ENCODE data around the gene ZNF275.

The ZNF275 gene

GRCh38 chrX:153343674-153344073 is 9.7 kb downstream of the ZNF275 start (continued):
- TF ChIP-seq POU6F1 (CRISPR knock-in tag; IDR thresholded peaks at IDR 0.05; ENCODE audit: borderline replicate concordance, low read depth), result no peak
- no peak for TF ChIP-seq TOX (CRISPR knock-in tag; IDR thresholded peaks at IDR 0.05; ENCODE audit: borderline replicate concordance)
- no peak for TF ChIP-seq CSDC2 (CRISPR knock-in tag; IDR thresholded peaks at IDR 0.05)
- TF ChIP-seq ISL1 (CRISPR knock-in tag; IDR thresholded peaks at IDR 0.05), result no peak

GRCh38 chrX:153347530-153347929 is 13.6 kb downstream of the ZNF275 start:
- TF ChIP-seq ESRRG (CRISPR knock-in tag; IDR thresholded peaks at IDR 0.05), result no peak
- no peak for TF ChIP-seq ZFP30 (CRISPR knock-in tag; IDR thresholded peaks at IDR 0.05)
- no peak for TF ChIP-seq RARB (CRISPR knock-in tag; IDR thresholded peaks at IDR 0.05)
- no peak for TF ChIP-seq BACH2 (CRISPR knock-in tag; IDR thresholded peaks at IDR 0.05; ENCODE audit: borderline replicate concordance)
- no peak for TF ChIP-seq ARNTL (CRISPR knock-in tag; IDR thresholded peaks at IDR 0.05; ENCODE audit: borderline replicate concordance, low read depth)
- TF ChIP-seq ZNF70 (CRISPR knock-in tag; IDR thresholded peaks at IDR 0.05), result no peak
- no peak for TF ChIP-seq ZFP3 (CRISPR knock-in tag; IDR thresholded peaks at IDR 0.05)
- no peak for TF ChIP-seq SNAI2 (CRISPR knock-in tag; IDR thresholded peaks at IDR 0.05)
- TF ChIP-seq PATZ1 (CRISPR knock-in tag; IDR thresholded peaks at IDR 0.05; ENCODE audit: borderline replicate concordance), result no peak
- no peak for TF ChIP-seq ZNF8 (CRISPR knock-in tag; IDR thresholded peaks at IDR 0.05)
- TF ChIP-seq ZC3H10 (CRISPR knock-in tag; IDR thresholded peaks at IDR 0.05), result no peak
- no peak for TF ChIP-seq CREB5 (CRISPR knock-in tag; IDR thresholded peaks at IDR 0.05; ENCODE audit: low read depth)
- TF ChIP-seq PPARA (CRISPR knock-in tag; IDR thresholded peaks at IDR 0.05; ENCODE audit: borderline replicate concordance), result no peak
- no peak for TF ChIP-seq GLIS3 (CRISPR knock-in tag; IDR thresholded peaks at IDR 0.05)
- TF ChIP-seq POU6F1 (CRISPR knock-in tag; IDR thresholded peaks at IDR 0.05; ENCODE audit: borderline replicate concordance, low read depth), result no peak
- TF ChIP-seq ZNF565 (CRISPR knock-in tag; conservative IDR thresholded peaks at IDR 0.05; ENCODE audit: low read depth), result no peak
- TF ChIP-seq ISL1 (CRISPR knock-in tag; IDR thresholded peaks at IDR 0.05), result no peak

GRCh38 chrX:153348421-153348820 is 14.5 kb downstream of the ZNF275 start:
- TF ChIP-seq OSR1 (CRISPR knock-in tag; IDR thresholded peaks at IDR 0.05) (no peak), CREB5 (CRISPR knock-in tag; IDR thresholded peaks at IDR 0.05; ENCODE audit: low read depth) (no peak), PATZ1 (CRISPR knock-in tag; IDR thresholded peaks at IDR 0.05; ENCODE audit: borderline replicate concordance) (no peak)
- ATAC-seq, result no peak

More at GRCh38 chrX:153347530-153347929, 13.6 kb downstream of the ZNF275 start:
- ATAC-seq, result no peak
